ENCODE data around the gene ZBTB49.

ZBTB49 gene

GRCh38 chr4:4308800-4309441 lies 18.9 kb downstream of the ZBTB49 start:
- TF ChIP-seq CTCF (IDR thresholded peaks at IDR 0.05): no peak

GRCh38 chr4:4311193-4311592 lies 21.1 kb downstream of the ZBTB49 start:
- no peak for TF ChIP-seq CTCF (IDR thresholded peaks at IDR 0.05)

GRCh38 chr4:4315461-4316149 lies 25.6 kb downstream of the ZBTB49 start:
- TF ChIP-seq CTCF (IDR thresholded peaks at IDR 0.05): no peak

GRCh38 chr4:4316150-4316495 lies 26.1 kb downstream of the ZBTB49 start:
- TF ChIP-seq CTCF (IDR thresholded peaks at IDR 0.05): no peak

GRCh38 chr4:4317496-4318232 lies 27.6 kb downstream of the ZBTB49 start:
- no peak for TF ChIP-seq CTCF (IDR thresholded peaks at IDR 0.05)

- TF ChIP-seq CTCF (IDR thresholded peaks at IDR 0.05): no peak
These were observed 30.5 kb downstream of the ZBTB49 start for GRCh38 chr4:4320528-4320927.

GRCh38 chr4:4320951-4321714 lies 31.1 kb downstream of the ZBTB49 start:
- no peak for TF ChIP-seq CTCF (IDR thresholded peaks at IDR 0.05)
